B cell (primary cell): Measurements from ENCODE around the gene CROCC. TPM values are rescaled to one million over a fixed set of nuclear protein-coding genes. Genes with fewer than 3 reads are reported as not detected.

Experiments
- ATAC-seq: fragments of 200-7000 bp; cut with Tn5 transposase; one replicate; pipeline ENCODE4 v1.10.0; 2021; ENCODE audit warnings: low read depth, mild to moderate bottlenecking, moderate number of reproducible peaks, moderate library complexity
- CTCF ChIA-PET: fragments of 350-600 bp; sonication (Branson Sonifier 250); formaldehyde crosslinking; loops from one replicate; lab custom pipeline; 2021; ENCODE audit warnings: antibody characterized with exemption, inconsistent platforms; lab: Charles Lee
- POLR2A ChIA-PET: fragments of 350-600 bp; sonication (Branson Sonifier 250); formaldehyde crosslinking; loops from one replicate; lab custom pipeline; 2021; ENCODE audit warnings: antibody characterized with exemption; lab: Charles Lee
- DNase-seq: peaks from one replicate; pipeline ENCODE4 v3.0.0; 2013
- H2AFZ ChIP-seq: 2 replicates; pipeline ENCODE4 v1.6.1; 2012; ENCODE audit warnings: mild to moderate bottlenecking, low read depth, low read length; ENCODE audit not compliant: insufficient read depth, poor library complexity, severe bottlenecking
- H3K27ac ChIP-seq, 2 donors: 1 replicate in 1 of 2; 2 replicates in 1 of 2; pipeline ENCODE4 v1.5.1; 2012 to 2013; ENCODE audit warnings: low read length in 2 of 2, mild to moderate bottlenecking in 2 of 2, moderate library complexity in 1 of 2
- H3K27me3 ChIP-seq, 4 experiments: fragments of 200-600 bp in 1 of 4; sonication (generic) in 1 of 4; replicated peaks in 1 of 4; 1 replicate in 2 of 4; 2 replicates in 2 of 4; pipeline versions ENCODE4 v1.6.1 to v1.7.0; 2013 to 2016; ENCODE audit warnings: low read length in 3 of 4, mild to moderate bottlenecking in 2 of 4, mixed read lengths in 1 of 4, moderate library complexity in 1 of 4; ENCODE audit not compliant: insufficient read depth in 4 of 4, control insufficient read depth in 3 of 4; ENCODE audit errors: control extremely low read depth in 1 of 4
- H3K36me3 ChIP-seq, 2 experiments: replicated peaks in 1 of 2; 1 replicate in 1 of 2; 2 replicates in 1 of 2; pipeline versions ENCODE4 v1.6.1 to v1.7.1; 2013; ENCODE audit warnings: low read length in 1 of 2; ENCODE audit not compliant: insufficient read depth in 2 of 2, control insufficient read depth in 1 of 2; ENCODE audit errors: control extremely low read depth in 1 of 2, extremely low read depth in 1 of 2
- H3K4me1 ChIP-seq, 2 donors: fragments of 200-600 bp in 1 of 2; sonication (generic) in 1 of 2; 1 replicate in 1 of 2; 2 replicates in 1 of 2; pipeline versions ENCODE4 v1.5.1 to v1.6.1; 2013 to 2017; ENCODE audit warnings: low read length in 2 of 2; ENCODE audit not compliant: control insufficient read depth in 2 of 2, insufficient read depth in 2 of 2
- H3K4me2 ChIP-seq: replicated peaks from 2 replicates; pipeline ENCODE3; 2012; ENCODE audit warnings: mild to moderate bottlenecking, low read depth, low read length; ENCODE audit not compliant: poor library complexity, severe bottlenecking
- H3K4me3 ChIP-seq, 5 experiments: fragments of 200-600 bp in 1 of 5; sonication (generic) in 1 of 5; 1 replicate in 3 of 5; 2 replicates in 2 of 5; pipeline versions ENCODE4 v1.5.1 to v1.7.0; 2011 to 2016; ENCODE audit warnings: low read length in 4 of 5, mild to moderate bottlenecking in 4 of 5, low read depth in 2 of 5, control low read depth in 1 of 5, moderate library complexity in 1 of 5; ENCODE audit not compliant: insufficient read depth in 1 of 5; ENCODE audit errors: control extremely low read depth in 1 of 5, extremely low read depth in 1 of 5
- H3K79me2 ChIP-seq: fragments of 200-600 bp; sonication (generic); one replicate; pipeline ENCODE4 v1.6.0; 2016; ENCODE audit warnings: low read length; ENCODE audit not compliant: control insufficient read depth, insufficient read depth
- H3K9ac ChIP-seq: fragments of 200-600 bp; sonication (generic); 2 replicates; pipeline ENCODE4 v1.6.1; 2017; ENCODE audit warnings: mild to moderate bottlenecking, low read length, moderate library complexity
- H3K9me3 ChIP-seq, 3 donors: one replicate each; pipeline versions ENCODE4 v1.6.1 to v1.7.1; 2013; ENCODE audit warnings: low read length in 2 of 3; ENCODE audit not compliant: control insufficient read depth in 2 of 3, insufficient read depth in 1 of 3; ENCODE audit errors: control extremely low read depth in 1 of 3
- H4K20me1 ChIP-seq: 2 replicates; pipeline ENCODE4 v1.6.0; 2012; ENCODE audit warnings: mild to moderate bottlenecking, low read length; ENCODE audit not compliant: insufficient read depth, control insufficient read depth, poor library complexity, severe bottlenecking
- H3K27ac Mint-ChIP-seq: one replicate; pipeline ENCODE4 v1.8.0; 2021; ENCODE audit warnings: mixed read lengths
- H3K27me3 Mint-ChIP-seq: one replicate; pipeline ENCODE4 v1.8.0; 2021; ENCODE audit warnings: mixed read lengths
- H3K4me1 Mint-ChIP-seq: one replicate; pipeline ENCODE4 v1.8.0; 2021; ENCODE audit warnings: mixed read lengths
- H3K4me3 Mint-ChIP-seq: one replicate; pipeline ENCODE4 v1.8.0; 2021; ENCODE audit warnings: mixed read lengths
- H3K9me3 Mint-ChIP-seq: one replicate; pipeline ENCODE4 v1.8.0; 2022; ENCODE audit warnings: mixed read lengths; ENCODE audit not compliant: insufficient read depth
- EZH2 ChIP-seq: IDR thresholded peaks from 2 replicates; pipeline ENCODE4 v1.6.1; 2012; ENCODE audit warnings: borderline replicate concordance, low read depth, mild to moderate bottlenecking, moderate library complexity, low read length; ENCODE audit not compliant: insufficient read depth, poor library complexity, severe bottlenecking
- WGBS: methylation state at CpG from one replicate; pipeline ENCODE4 v1.1.5; 2013; ENCODE audit warnings: missing lambda C conversion rate; ENCODE audit not compliant: insufficient coverage; 5-methylcytosine and 5-hydroxymethylcytosine counted together
- intact Hi-C: fragments of 100-400 bp; cut with micrococcal nuclease; formaldehyde crosslinking; loops from one replicate; pipeline ENCODE4 v1.10.0; 2022
- polyA plus RNA-seq: library from polyadenylated mRNA; depleted of rRNA; stranded (reverse); fragments of >200 nt; gene quantifications from 2 replicates; pipeline ENCODE4 v1.2.3, GENCODE V29; 2012
- total RNA-seq, 2 donors: library from RNA; stranded (reverse); fragments of 120-200 nt in 1 of 2; gene quantifications; 1 replicate in 1 of 2; 2 replicates in 1 of 2; pipeline versions ENCODE4 v1.2.3 to v1.2.4, GENCODE V29; 2013 to 2022
- TF ChIP-seq, protein P1 (sequence below): fragments of 200-600 bp; IDR thresholded peaks from one replicate; pipeline ENCODE4 v1.8.0; 2022; ENCODE audit warnings: antibody characterized with exemption, mild to moderate bottlenecking

CROCC gene
- total and polyA plus RNA-seq, 2 donors (not counting 1 experiment from before 2014, with no cell fraction given): 66.2 to 120 TPM

DNA sequence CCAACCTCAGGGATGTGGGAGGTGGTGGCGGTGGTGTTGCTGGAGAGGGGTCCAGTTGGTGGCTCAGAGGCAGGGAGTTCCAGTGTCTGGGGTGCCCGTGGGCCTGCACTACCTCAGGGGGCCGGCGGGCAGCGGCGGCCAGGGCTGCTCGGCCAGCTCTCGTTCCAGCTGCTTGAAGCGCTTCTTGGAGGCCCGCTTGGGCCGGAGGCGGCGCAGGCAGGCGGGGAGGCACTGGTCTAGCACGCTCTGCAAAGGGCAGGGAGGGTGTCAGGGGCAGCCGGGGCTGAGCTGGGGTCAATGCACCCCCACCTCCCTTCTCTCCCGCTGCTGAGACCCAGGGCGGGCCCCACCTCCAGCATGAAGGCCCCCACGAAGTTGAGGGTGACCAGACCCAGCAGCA lies 64.4 kb downstream of the CROCC start:
- Mint-ChIP-seq H3K27me3 (peaks cover 15% of the 10 kb centered on the region), H3K27ac (no peak overlapping the region), H3K9me3 (no peaks in the 10 kb centered on the region), H3K4me1 (peaks cover 5% of the 10 kb centered on the region), H3K4me3 (no peak overlapping the region)
- ATAC-seq (no peak), DNase-seq (no peak)
- WGBS: 94% methylated on average over 18 of the region's 19 CpGs
- Histone ChIP-seq H3K4me1 (peaks cover 0 to 2% of the 10 kb centered on the region in 2 donors), H3K9ac (no peak overlapping the region), H3K9me3 (no peaks in the 10 kb centered on the region), H3K79me2 (no peaks in the 10 kb centered on the region), H3K4me2 (no peak overlapping the region), H3K27me3 (peaks cover 0 to 12% (median 2%) of the 10 kb centered on the region in 4 experiments), H3K4me3 (no peak overlapping the region), H3K27ac (no peak overlapping the region), H4K20me1 (no peaks in the 10 kb centered on the region), H3K36me3 (peaks cover 0 to 23% of the 10 kb centered on the region in 2 experiments), H2AFZ (no peak overlapping the region)
- POLR2A ChIA-PET: interaction anchor here (1.0 kb wide), 1 partner anchor 24 kb away, joined by 9 read pairs; no protein-coding TSS in a partner anchor
- TF ChIP-seq, protein P1, sequence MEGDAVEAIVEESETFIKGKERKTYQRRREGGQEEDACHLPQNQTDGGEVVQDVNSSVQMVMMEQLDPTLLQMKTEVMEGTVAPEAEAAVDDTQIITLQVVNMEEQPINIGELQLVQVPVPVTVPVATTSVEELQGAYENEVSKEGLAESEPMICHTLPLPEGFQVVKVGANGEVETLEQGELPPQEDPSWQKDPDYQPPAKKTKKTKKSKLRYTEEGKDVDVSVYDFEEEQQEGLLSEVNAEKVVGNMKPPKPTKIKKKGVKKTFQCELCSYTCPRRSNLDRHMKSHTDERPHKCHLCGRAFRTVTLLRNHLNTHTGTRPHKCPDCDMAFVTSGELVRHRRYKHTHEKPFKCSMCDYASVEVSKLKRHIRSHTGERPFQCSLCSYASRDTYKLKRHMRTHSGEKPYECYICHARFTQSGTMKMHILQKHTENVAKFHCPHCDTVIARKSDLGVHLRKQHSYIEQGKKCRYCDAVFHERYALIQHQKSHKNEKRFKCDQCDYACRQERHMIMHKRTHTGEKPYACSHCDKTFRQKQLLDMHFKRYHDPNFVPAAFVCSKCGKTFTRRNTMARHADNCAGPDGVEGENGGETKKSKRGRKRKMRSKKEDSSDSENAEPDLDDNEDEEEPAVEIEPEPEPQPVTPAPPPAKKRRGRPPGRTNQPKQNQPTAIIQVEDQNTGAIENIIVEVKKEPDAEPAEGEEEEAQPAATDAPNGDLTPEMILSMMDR: no peak
- TF ChIP-seq EZH2: no peak
- intact Hi-C loops: no loop called here
- CTCF ChIA-PET: interaction anchor here (1.4 kb wide), 1 partner anchor 26 kb away, joined by 3 read pairs; no protein-coding TSS in a partner anchor

DNA sequence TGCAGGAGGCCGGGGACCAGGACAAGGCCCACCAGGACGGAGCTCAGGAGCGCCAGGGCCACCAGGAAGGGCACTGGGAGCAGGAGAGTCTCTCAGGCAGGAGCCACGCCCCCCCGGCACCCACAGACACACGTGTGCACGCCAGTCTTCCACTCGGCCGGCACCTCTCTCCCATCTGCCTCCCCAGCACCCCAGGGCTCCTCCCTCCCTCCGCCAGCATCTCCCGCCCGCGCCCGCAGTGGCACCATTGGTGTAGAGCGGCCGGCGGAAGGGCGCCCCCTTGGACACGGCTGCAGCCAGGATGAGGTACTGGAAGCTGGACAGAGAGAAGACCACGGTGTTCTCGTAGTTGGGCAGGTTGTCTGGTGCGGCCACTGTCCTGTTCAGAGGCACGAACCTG lies 64.8 kb downstream of the CROCC start:
- H3K9ac ChIP-seq: no peak overlapping the region
- ChIA-PET CTCF (no interaction called here), POLR2A (interaction anchor here (1.0 kb wide), 1 partner anchor 24 kb away, joined by 9 read pairs; no protein-coding TSS in a partner anchor)
- ATAC-seq: no peak
- TF ChIP-seq, protein P1: no peak
- TF ChIP-seq EZH2: no peak
- DNase-seq: no peak
- Mint-ChIP-seq H3K4me1 (peaks cover under 1% of the 10 kb centered on the region), H3K9me3 (no peaks in the 10 kb centered on the region), H3K27me3 (peaks cover 10% of the 10 kb centered on the region), H3K27ac (no peak overlapping the region), H3K4me3 (no peak overlapping the region)
- H4K20me1 ChIP-seq: no peaks in the 10 kb centered on the region
- no peak overlapping the region for H3K4me2 ChIP-seq
- 96% methylated on average over 13 of the region's 23 CpGs for WGBS
- no peaks in the 10 kb centered on the region for H3K79me2 ChIP-seq
- no peaks in the 10 kb centered on the region for H3K4me1 ChIP-seq
- no peaks in the 10 kb centered on the region for H3K9me3 ChIP-seq
- H2AFZ ChIP-seq: no peak overlapping the region
- no peak overlapping the region for H3K27ac ChIP-seq
- H3K4me3 ChIP-seq: no peak overlapping the region
- intact Hi-C loops: no loop called here
- peaks cover 0 to 8% (median 0%) of the 10 kb centered on the region in 4 experiments for H3K27me3 ChIP-seq
- peaks cover 0 to 25% of the 10 kb centered on the region in 2 experiments for H3K36me3 ChIP-seq
